HG03521 (cell line): ENCODE measurements around the gene HSPB2.
A peak's percentile ranks its signal among the peaks of the same experiment; 100 is the strongest.
"Not testable (repeated sequence)": the region's sequence is repeated elsewhere in the genome, so short reads cannot be mapped to it uniquely, and the experiment has no call there.

Experiments used
- ATAC-seq: cut with Tn5 transposase; IDR thresholded peaks from one replicate; pipeline ENCODE4 v1.9.1; 2021; ENCODE audit warnings: mild to moderate bottlenecking, moderate library complexity; ENCODE audit not compliant: unreplicated experiment

The HSPB2 gene

GRCh38 chr11:111913031-111913861, 712 bp downstream of the HSPB2 start:
- no peak for ATAC-seq

GRCh38 chr11:111913997-111914396, 1.5 kb downstream of the HSPB2 start:
- ATAC-seq = no peak

GRCh38 chr11:111916768-111917167, 4.2 kb downstream of the HSPB2 start:
- no peak for ATAC-seq

GRCh38 chr11:111917312-111917711, 4.8 kb downstream of the HSPB2 start:
- no peak for ATAC-seq

- no peak for ATAC-seq
These were observed 5.3 kb downstream of the HSPB2 start for GRCh38 chr11:111917788-111918187.

GRCh38 chr11:111918390-111919256, 6.1 kb downstream of the HSPB2 start, which contains the start of gene C11orf52:
Gene C11orf52 (plus strand): TSS chr11:111918913. CDS start chr11:111918973, 60 bp downstream.
- no peak for ATAC-seq

- no peak for ATAC-seq
These were observed 8.4 kb downstream of the HSPB2 start for GRCh38 chr11:111920908-111921307.

- ATAC-seq = no peak
These were observed 9.2 kb downstream of the HSPB2 start for GRCh38 chr11:111921541-111922230.

GRCh38 chr11:111922803-111923202, 10.3 kb downstream of the HSPB2 start:
- no peak for ATAC-seq

- no peak for ATAC-seq
These were observed 10.8 kb downstream of the HSPB2 start for GRCh38 chr11:111923351-111923788.

- ATAC-seq = no peak
These were observed 11.4 kb downstream of the HSPB2 start for GRCh38 chr11:111923951-111924350.

GRCh38 chr11:111925953-111926352, 13.4 kb downstream of the HSPB2 start:
- no peak for ATAC-seq

- peak; percentile 94 for ATAC-seq
These were observed 14.2 kb downstream of the HSPB2 start for GRCh38 chr11:111926505-111927391.

- ATAC-seq = no peak
These were observed 17.9 kb downstream of the HSPB2 start for GRCh38 chr11:111930472-111930871.

GRCh38 chr11:111932611-111932950, 20.0 kb downstream of the HSPB2 start:
- ATAC-seq = no peak

GRCh38 chr11:111933176-111933575, 20.6 kb downstream of the HSPB2 start:
- not testable (repeated sequence) for ATAC-seq

GRCh38 chr11:111933872-111934271, 21.3 kb downstream of the HSPB2 start:
- ATAC-seq = no peak

- ATAC-seq = no peak
These were observed 21.8 kb downstream of the HSPB2 start for GRCh38 chr11:111934306-111934705.

- ATAC-seq = no peak
These were observed 22.9 kb downstream of the HSPB2 start for GRCh38 chr11:111935317-111936039.
